Measurements from ENCODE around the gene BTBD10.

BTBD10 gene

GRCh38 chr11:13373216-13373615, 89.8 kb downstream of the BTBD10 start:
- no peak for DNase-seq (ENCODE audit: low spot score)

- DNase-seq (ENCODE audit: low spot score) = no peak
Observed at GRCh38 chr11:13368041-13368446, 95.0 kb downstream of the BTBD10 start.

DNA sequence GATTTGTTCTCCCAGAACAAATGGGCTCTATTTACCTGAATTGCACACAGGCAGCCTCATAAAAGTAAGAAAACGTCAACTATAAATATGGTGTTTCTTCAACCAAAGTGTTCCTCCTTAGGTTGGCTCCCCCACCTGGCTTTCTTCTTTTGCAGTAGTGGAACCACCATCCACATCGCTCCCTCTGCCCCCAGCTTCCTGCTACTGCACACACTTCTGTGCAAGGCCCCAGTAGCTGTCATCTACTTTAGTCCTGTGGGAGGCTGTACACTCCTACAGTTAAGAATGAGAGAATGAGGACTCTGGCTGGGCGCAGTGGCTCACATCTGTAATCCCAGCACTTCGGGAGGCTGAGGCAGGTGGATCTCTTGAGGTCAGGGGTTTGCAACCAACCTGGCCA, 95.9 kb downstream of the BTBD10 start:
- no peak for DNase-seq (ENCODE audit: low spot score)

GRCh38 chr11:13366266-13367026, 96.6 kb downstream of the BTBD10 start:
- no peak for DNase-seq (ENCODE audit: low spot score)

DNA sequence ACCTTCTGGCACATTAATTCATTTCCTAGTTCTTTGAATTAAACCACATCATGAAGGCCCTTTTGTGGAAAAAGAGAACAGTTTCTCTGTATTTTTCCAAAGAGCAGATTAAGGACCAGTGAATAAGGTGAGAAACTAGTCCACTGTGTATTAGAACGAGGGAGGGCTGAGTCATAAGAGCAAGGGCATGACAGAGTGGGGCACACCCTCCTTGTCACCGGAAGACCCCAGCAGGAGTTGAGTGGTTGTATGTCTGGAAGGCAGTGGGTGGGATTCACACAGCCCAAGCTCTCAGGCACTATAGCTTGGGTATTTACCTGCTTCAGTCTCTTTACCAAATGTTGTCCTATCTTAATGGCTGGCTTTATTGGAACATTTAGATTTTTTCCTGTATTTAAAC, 98.6 kb downstream of the BTBD10 start:
- DNase-seq (ENCODE audit: low spot score) = no peak

DNA sequence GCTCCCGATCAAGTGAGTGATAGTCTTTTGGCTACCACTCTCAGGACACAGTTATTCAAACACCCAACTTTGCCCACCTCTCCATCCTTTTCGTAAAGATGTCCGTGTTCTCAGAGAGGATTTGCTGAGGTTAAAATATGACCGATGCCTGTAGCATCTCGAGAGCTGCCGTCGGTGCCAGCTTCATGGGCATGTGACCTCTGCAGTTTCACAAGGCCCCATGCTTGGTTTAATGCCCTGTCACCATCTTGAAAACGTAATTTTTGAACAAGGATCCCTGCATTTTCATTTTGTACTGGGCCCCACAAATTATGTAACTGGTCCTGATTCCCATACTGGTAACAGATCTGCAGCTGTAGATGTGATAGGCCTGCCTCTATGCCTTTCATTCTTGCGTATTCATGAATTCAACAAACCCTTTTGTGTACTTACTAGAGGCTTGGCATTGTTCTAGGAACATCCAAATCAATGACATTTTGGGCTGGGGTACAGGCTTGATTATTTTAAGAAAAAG, 100.4 kb downstream of the BTBD10 start:
- no peak for DNase-seq (ENCODE audit: low spot score)

DNA sequence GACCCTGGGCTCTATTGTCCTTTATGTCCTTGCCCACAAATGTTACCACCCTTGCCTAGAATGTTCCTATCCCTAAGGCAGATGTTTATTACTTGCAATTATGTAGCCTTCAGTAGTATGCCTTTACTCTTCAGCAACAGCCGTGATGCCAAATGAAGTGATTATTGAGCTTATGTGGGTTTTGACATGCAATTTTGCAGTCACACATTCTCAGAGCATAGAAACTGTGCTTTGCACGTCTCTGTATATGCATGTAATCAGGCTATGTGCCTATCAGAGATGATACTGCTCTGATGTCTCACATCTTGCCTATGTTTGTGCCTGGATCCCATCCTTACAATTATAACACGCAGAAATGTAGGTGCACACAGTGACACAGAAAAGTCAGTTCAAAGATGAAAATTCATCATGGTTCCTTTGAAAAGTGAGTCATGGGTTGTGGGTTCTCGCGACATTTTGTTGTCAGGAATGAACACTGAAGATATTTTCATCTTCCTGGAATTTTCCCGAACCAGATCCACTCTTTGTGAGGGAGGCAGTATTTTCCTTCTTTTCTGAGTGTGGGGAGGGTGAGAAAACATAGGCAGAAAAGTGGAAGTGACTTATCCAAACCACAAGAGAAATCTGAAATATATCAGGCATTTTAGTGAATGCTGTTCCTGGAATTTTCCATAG, 104.3 kb downstream of the BTBD10 start:
- DNase-seq (ENCODE audit: low spot score) = no peak

DNA sequence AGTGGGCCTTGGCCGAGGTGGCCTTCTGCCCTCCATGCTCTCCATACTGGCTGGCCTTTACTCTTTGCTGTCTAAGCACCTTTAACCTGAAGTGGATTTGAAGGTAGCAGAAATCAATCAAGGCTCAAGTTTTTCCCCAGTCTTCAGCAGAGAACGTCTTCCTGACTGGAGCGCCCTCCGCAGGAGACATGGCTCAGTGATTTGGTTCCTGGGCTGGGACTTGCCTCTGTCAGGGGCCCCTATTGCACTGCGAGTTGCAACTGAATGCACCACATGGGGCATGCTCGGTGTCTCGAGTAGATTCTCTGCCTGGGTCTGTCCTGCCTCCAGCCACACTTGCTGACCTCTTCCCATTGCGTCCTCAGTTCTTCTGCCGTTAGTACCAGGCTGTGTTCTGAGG, 105.8 kb downstream of the BTBD10 start:
- DNase-seq (ENCODE audit: low spot score) = no peak

- no peak for DNase-seq (ENCODE audit: low spot score)
Observed at GRCh38 chr11:13355191-13355590, 107.8 kb downstream of the BTBD10 start.

GRCh38 chr11:13354335-13354734, 108.7 kb downstream of the BTBD10 start:
- DNase-seq (ENCODE audit: low spot score) = no peak

DNA sequence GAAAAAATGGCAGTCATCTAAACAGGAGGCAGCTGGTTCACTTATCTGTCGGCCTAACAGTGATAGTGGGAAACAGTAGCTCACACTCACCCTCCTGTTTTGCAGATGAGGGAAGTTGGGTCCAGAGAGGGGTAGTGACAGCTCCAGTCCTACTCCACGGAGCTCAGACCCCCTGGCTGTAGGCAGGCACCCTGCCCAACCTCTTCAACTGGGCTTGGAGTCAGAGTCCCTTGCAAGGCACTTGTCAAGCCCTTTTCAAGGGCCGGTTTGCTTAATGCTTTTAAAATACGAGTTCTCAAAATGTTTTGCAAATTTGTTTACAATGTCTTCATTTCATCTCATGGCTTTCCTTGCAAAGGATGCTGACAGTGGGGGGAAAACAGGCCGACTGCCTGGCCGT, 110.3 kb downstream of the BTBD10 start:
- no peak for DNase-seq (ENCODE audit: low spot score)

- no peak for DNase-seq (ENCODE audit: low spot score)
Observed at GRCh38 chr11:13349581-13349980, 113.4 kb downstream of the BTBD10 start.

GRCh38 chr11:13349046-13349445, 114.0 kb downstream of the BTBD10 start:
- DNase-seq (ENCODE audit: low spot score) = no peak

DNA sequence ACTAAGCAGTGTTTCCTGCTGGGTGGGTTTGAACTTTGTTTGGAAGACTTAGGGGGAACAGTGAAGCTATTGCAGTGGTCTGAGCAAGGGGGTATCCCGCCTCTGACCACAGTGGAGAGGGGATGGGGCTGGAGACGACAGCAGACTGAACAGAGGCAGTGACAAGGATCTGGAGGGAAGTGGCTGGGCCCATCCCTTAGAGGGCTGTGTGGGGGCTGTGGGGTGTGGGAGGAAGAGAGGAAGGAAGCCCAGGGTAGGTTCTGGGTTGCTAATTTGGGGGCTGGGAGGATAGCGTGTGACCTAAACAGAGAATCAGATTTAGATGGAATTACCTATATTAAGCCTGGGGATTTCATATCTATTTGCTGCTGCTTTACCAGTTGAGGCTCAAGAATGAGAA, 114.7 kb downstream of the BTBD10 start:
- no peak for DNase-seq (ENCODE audit: low spot score)

- no peak for DNase-seq (ENCODE audit: low spot score)
Observed at GRCh38 chr11:13347901-13348300, 115.1 kb downstream of the BTBD10 start.

DNA sequence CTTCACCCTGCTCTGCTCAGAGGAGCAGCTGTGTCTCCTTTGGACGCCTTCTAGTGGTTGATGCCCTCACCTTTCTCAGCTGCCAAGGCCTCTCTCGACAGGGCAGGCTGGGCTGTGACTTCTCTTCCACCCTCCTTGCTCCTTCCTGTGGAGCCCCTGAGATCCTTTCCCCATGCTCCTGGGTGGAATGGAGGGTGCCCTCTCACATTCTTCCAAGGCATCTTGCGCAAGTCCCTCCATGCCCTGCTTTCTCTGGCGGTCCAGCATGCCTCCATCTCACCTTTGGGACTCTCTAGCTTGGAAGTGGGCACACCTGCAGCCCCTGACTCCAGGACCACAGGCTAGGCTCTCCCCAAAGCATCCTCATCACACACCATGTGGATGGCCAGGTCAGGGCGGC, 116.6 kb downstream of the BTBD10 start:
- DNase-seq (ENCODE audit: low spot score) = no peak

DNA sequence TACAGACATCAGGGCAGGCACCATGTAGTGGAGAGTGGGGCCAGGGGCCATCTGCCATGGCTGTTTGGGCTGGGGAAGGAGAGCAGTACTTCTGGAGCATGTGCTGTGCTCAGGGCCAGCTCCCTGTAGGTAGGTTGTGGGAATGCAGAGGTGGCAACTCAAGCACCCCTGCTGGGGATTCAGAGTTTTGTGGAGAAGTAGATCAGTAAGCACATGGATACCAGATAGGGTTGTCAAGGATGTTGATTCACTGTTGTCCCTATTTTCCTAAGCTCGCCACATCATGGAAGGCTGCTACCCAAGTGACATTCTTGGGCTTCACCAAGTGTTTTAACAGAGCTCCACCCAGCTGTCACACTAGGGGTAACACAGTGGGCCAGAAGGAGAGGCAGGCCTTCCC, 118.2 kb downstream of the BTBD10 start:
- no peak for DNase-seq (ENCODE audit: low spot score)

GRCh38 chr11:13343931-13344717, 118.9 kb downstream of the BTBD10 start:
- peak; percentile 76 for DNase-seq (ENCODE audit: low spot score)

- no peak for DNase-seq (ENCODE audit: low spot score)
Observed at GRCh38 chr11:13343067-13343466, 120.0 kb downstream of the BTBD10 start.

DNA sequence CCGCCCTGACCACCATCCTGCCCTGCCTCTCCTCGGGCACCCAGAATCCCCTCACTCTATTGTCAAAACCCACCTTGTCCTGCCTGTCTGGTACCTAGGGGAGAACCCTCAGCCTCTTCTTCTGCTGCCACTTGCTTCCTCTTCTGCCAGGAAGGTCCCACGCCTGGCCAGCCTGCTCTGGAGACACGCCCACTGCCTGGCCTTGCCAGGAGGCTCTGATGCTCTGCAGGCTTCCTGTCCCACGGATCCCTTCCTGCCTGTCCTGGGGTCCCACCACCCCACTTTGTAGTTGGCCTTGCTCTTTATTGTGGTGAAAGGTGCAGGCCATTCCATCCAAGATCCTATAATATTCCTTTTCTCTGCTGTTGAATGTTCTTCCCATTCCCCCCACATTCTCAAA, 122.0 kb downstream of the BTBD10 start:
- no peak for DNase-seq (ENCODE audit: low spot score)

- peak; percentile 63 for DNase-seq (ENCODE audit: low spot score)
Observed at GRCh38 chr11:13339195-13340153, 123.5 kb downstream of the BTBD10 start.
